ENCODE data around the gene PHLDB1.

The PHLDB1 gene

DNA sequence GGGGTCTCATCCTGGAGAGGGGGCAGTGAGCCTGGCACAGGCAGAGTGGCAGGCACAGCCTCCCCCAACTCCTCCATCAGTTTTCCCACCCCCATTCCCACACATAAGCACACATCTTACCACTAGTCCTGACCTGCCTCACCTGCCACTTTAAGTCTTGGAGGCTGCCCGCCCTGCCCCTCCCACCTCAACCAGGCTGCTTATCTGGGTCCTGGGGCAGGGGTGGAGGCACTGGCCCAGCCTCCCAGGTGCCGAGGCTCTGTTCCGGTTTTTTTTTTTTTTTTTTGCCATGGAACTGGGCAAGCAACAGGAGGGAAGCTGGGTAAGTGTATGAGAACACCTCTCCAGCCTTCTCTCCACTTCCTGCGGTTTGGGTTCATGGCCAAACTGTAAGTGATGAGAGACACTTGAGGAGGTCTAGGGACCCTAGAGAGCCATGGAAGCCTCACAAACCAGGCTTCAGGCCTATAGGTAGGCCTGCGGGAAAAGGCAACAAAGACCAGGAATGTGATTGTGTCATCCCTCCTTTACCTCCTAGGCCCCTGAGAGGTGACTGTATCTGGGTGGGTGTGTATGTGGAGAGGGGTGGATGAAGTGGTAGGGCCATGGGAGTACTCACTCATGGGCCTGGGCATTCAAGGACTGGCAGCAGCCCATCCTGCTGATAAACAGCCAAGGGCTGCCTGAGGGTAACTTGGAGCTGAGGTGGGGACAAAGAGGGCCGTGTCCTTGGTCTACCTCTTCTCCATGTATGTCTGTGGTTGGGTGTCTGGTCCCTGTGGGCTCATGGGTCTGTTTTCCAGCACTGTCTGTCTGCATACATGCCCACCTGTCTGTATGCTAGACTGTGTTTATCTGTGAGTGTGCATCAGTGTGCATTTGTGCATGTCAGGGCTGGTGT, 22.6 kb downstream of the PHLDB1 start:
- DNase-seq (ENCODE audit: insufficient read length, low spot score) (no peak), FAIRE-seq (no peak)
- TF ChIP-seq POU2F2 (IDR thresholded peaks at IDR 0.05; ENCODE audit: low read depth, low read length) (no peak), POLR2A (IDR thresholded peaks at IDR 0.05; ENCODE audit: low read depth, low read length) (no peak), TAF1 (IDR thresholded peaks at IDR 0.05; ENCODE audit: low read depth, low read length) (no peak), SPI1 (IDR thresholded peaks at IDR 0.05; ENCODE audit: low read depth, low read length) (no peak), PAX5 (IDR thresholded peaks at IDR 0.05; ENCODE audit: insufficient read depth, low read length, severe bottlenecking) (no peak), POLR2AphosphoS5 (IDR thresholded peaks at IDR 0.05; ENCODE audit: low read depth, low read length) (no peak)

DNA sequence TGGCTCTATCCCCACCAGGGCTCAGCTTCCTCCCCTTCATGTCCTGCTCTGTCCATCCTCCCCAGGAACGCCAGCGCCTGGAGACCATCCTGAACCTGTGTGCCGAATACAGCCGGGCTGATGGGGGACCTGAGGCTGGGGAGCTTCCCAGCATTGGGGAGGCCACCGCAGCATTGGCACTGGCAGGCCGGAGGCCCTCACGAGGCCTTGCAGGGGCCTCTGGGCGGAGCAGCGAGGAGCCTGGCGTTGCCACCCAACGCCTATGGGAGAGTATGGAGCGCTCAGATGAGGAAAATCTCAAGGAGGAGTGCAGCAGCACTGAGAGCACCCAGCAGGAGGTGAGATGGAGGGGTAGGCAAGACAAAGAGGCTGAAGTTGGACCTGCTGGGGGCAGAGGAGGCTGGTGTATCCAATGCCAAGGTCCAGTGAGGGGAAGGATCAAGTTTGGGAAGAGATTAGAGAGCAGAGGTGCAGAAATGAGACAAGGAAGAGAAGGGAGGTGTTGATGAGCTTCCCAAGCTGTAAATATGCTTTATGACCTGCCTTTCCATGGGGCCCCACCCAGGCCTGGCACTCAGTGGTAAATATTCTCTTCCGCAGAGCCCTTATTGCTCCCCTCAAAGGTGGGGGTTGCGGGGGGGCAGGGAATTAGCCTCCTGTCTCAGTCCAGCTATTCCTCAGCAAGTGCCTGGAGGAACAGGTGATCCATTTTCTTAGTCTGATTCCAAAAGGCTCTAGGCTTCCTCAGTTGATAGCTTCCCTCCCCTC, 23.9 kb downstream of the PHLDB1 start:
- FAIRE-seq = no peak
- no peak for TF ChIP-seq POU2F2 (IDR thresholded peaks at IDR 0.05; ENCODE audit: low read depth, low read length)
- TF ChIP-seq POLR2A (IDR thresholded peaks at IDR 0.05; ENCODE audit: low read depth, low read length) = no peak
- TF ChIP-seq TAF1 (IDR thresholded peaks at IDR 0.05; ENCODE audit: low read depth, low read length) = no peak
- TF ChIP-seq PAX5 (IDR thresholded peaks at IDR 0.05; ENCODE audit: insufficient read depth, low read length, severe bottlenecking) = no peak
- no peak for TF ChIP-seq POLR2AphosphoS5 (IDR thresholded peaks at IDR 0.05; ENCODE audit: low read depth, low read length)
- no peak for TF ChIP-seq SPI1 (IDR thresholded peaks at IDR 0.05; ENCODE audit: low read depth, low read length)
- DNase-seq (ENCODE audit: insufficient read length, low spot score) = no peak

DNA sequence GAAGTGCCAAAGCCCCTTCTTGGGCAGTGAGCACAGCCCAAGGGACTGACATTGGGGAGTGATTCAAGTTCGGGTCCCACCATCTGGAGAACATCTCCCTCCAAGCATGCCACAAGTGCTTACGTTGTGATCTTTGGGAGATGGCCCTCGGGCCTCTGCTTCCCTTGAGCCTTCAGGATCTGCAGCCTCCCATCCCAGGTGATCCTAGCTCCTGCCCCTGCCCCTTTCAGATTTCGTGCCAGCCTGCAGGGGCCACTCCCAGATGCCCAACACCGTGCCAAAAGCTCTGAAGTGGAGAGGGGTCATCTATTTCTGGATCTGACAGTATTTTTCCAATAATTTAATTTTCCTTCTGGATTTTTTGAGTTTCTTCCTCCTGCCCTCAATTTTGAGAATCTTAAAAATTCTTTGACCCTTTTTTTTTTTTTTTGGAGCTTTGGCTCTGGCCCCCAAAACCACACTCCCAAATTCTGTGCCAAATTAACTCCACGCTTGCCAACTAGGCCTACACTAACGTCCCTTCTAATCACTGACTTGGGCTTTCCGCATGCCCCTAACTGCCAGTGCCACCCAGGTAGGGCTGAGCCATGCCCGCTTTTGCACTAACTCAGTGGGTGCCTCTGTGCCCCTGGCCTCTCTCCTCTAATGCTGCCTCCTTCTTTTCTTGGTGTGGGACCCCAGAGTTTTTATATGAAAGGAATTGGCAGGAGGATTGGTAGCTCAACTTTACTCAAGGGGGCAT, 25.3 kb downstream of the PHLDB1 start:
- FAIRE-seq (no peak), DNase-seq (ENCODE audit: insufficient read length, low spot score) (no peak)
- TF ChIP-seq PAX5 (IDR thresholded peaks at IDR 0.05; ENCODE audit: insufficient read depth, low read length, severe bottlenecking) (no peak), POLR2A (IDR thresholded peaks at IDR 0.05; ENCODE audit: low read depth, low read length) (no peak), SPI1 (IDR thresholded peaks at IDR 0.05; ENCODE audit: low read depth, low read length) (no peak), POLR2AphosphoS5 (IDR thresholded peaks at IDR 0.05; ENCODE audit: low read depth, low read length) (no peak), POU2F2 (IDR thresholded peaks at IDR 0.05; ENCODE audit: low read depth, low read length) (no peak), TAF1 (IDR thresholded peaks at IDR 0.05; ENCODE audit: low read depth, low read length) (no peak)

DNA sequence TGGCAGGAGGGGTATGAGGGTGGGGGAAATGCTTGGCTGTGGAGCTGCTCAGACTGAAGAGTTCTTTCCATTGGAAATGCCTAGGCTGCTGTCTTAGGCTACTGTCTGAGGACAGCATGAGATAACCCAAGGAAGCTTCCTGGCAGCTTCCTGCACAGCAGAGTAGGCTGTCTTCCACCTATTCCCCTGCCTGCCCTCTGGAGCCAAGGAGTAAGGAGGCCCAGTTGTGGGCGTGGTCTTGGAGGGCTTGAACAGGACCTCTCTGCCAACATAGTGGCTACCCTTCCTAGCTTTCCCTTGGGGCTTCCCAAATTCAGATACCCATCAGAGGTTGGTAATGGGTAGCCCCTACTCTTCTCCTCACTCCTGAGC, 25.9 kb downstream of the PHLDB1 start:
- FAIRE-seq = no peak

DNA sequence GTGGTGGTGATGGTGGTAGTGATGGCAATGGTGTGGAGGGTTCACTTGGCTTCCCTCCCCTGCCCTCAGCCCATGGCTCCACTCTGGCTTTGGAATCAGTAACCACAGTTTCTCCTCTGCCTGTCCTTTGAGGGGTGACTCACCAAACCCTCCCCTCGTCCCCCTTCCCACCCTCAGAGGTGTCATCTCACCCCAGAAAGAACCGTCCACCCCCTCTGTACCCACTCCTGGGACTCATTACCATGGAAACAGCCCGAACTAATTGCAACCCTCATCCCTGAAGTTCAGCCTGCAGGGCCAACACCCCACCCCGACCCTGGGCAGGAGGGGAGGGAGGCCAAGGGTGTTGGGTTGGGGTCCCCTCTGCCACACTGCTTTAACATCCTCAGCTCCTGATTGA, 26.6 kb downstream of the PHLDB1 start:
- no peak for TF ChIP-seq PAX5 (IDR thresholded peaks at IDR 0.05; ENCODE audit: insufficient read depth, low read length, severe bottlenecking)
- no peak for TF ChIP-seq POU2F2 (IDR thresholded peaks at IDR 0.05; ENCODE audit: low read depth, low read length)
- no peak for TF ChIP-seq SPI1 (IDR thresholded peaks at IDR 0.05; ENCODE audit: low read depth, low read length)
- TF ChIP-seq TAF1 (IDR thresholded peaks at IDR 0.05; ENCODE audit: low read depth, low read length) = no peak
- no peak for TF ChIP-seq POLR2A (IDR thresholded peaks at IDR 0.05; ENCODE audit: low read depth, low read length)
- TF ChIP-seq POLR2AphosphoS5 (IDR thresholded peaks at IDR 0.05; ENCODE audit: low read depth, low read length) = no peak
- FAIRE-seq (no peak), DNase-seq (ENCODE audit: insufficient read length, low spot score) (no peak)

More for the DNA sequence above, 25.9 kb downstream of the PHLDB1 start:
- no peak for TF ChIP-seq PAX5 (IDR thresholded peaks at IDR 0.05; ENCODE audit: insufficient read depth, low read length, severe bottlenecking)
- no peak for TF ChIP-seq POLR2AphosphoS5 (IDR thresholded peaks at IDR 0.05; ENCODE audit: low read depth, low read length)
- no peak for TF ChIP-seq TAF1 (IDR thresholded peaks at IDR 0.05; ENCODE audit: low read depth, low read length)
- no peak for TF ChIP-seq SPI1 (IDR thresholded peaks at IDR 0.05; ENCODE audit: low read depth, low read length)
- no peak for TF ChIP-seq POU2F2 (IDR thresholded peaks at IDR 0.05; ENCODE audit: low read depth, low read length)
- no peak for TF ChIP-seq POLR2A (IDR thresholded peaks at IDR 0.05; ENCODE audit: low read depth, low read length)
- DNase-seq (ENCODE audit: insufficient read length, low spot score) = no peak

DNA sequence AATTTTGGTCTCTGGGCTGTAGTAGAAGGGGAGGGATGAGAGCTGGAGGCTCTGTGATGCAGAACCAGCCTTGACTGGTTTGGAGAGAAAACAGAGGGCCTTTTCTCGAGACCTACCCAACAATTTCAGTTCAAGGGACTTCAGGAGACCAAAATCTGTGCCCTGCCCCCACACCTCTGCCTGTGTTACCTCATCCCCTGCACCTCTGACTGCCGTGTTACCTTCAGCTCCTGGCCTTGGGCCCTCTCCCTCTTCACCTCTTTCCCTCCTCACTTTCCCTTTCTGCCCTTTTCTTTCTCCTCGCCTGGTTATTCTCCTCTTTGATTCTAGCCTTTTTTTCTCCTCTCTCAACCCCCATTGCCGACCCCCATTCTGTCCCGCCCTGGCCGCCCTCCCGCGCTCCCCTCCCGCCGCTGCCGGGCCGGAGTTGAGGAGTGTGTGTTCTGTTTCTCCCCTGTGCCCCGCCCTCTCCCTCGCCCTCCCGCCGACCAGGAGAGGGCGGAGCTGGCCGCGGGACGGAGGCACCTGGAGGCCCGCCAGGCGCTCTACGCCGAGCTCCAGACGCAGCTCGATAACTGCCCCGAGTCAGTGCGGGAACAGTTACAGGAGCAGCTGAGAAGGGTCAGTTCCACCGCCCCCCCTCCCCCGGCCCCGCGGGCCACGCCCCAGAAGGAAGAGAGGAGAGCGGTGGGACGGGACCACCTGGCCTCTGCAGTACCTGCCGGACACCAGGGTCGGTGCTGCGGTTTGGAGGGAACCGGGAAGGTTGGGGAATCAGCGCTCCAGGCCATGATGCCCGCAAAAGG, 27.2 kb downstream of the PHLDB1 start:
- no peak for DNase-seq (ENCODE audit: insufficient read length, low spot score)
- TF ChIP-seq POU2F2 (IDR thresholded peaks at IDR 0.05; ENCODE audit: low read depth, low read length) (no peak), TAF1 (IDR thresholded peaks at IDR 0.05; ENCODE audit: low read depth, low read length) (no peak), SPI1 (IDR thresholded peaks at IDR 0.05; ENCODE audit: low read depth, low read length) (no peak), POLR2AphosphoS5 (IDR thresholded peaks at IDR 0.05; ENCODE audit: low read depth, low read length) (no peak), PAX5 (IDR thresholded peaks at IDR 0.05; ENCODE audit: insufficient read depth, low read length, severe bottlenecking) (no peak), POLR2A (IDR thresholded peaks at IDR 0.05; ENCODE audit: low read depth, low read length) (no peak)
- FAIRE-seq = no peak

DNA sequence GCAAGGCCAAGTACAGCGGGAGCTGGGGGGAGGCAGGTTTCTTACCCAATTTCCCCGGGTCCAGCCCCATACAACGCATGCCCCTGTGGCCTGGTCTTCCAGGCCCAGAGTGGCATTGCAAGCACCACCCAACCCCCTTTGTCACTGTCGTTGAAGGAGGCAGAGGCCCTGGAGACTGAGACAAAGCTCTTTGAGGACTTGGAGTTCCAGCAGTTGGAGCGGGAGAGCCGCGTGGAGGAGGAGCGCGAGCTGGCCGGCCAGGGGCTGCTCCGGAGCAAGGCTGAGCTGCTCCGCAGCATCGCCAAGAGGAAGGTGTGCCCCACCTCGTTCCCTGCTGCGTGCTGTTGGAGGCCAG, 27.8 kb downstream of the PHLDB1 start:
- DNase-seq (ENCODE audit: insufficient read length, low spot score) (no peak), FAIRE-seq (no peak)
- TF ChIP-seq PAX5 (IDR thresholded peaks at IDR 0.05; ENCODE audit: insufficient read depth, low read length, severe bottlenecking) = no peak
- TF ChIP-seq TAF1 (IDR thresholded peaks at IDR 0.05; ENCODE audit: low read depth, low read length) = no peak
- no peak for TF ChIP-seq POLR2A (IDR thresholded peaks at IDR 0.05; ENCODE audit: low read depth, low read length)
- no peak for TF ChIP-seq POLR2AphosphoS5 (IDR thresholded peaks at IDR 0.05; ENCODE audit: low read depth, low read length)
- TF ChIP-seq POU2F2 (IDR thresholded peaks at IDR 0.05; ENCODE audit: low read depth, low read length) = no peak
- no peak for TF ChIP-seq SPI1 (IDR thresholded peaks at IDR 0.05; ENCODE audit: low read depth, low read length)

DNA sequence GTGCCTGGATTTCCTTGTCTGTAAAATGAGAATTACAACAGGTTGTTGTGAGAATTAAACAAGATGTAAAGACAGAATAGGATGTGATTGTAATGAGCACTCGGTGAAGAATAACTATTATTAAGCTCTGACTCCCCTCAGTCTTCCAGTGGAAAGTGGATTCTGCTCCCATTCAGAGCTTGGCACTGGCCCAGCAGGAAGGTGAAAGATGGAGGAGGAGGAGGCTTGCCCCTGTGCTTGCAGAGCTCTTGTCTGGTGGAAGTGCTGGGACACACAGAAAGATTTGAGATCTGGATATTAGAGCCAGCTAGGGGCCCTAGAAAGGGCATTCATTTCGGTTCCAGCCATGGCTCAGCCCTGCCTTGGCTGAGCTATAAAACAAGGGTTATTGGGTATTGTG, 28.2 kb downstream of the PHLDB1 start:
- DNase-seq (ENCODE audit: insufficient read length, low spot score) (no peak), FAIRE-seq (no peak)
- TF ChIP-seq SPI1 (IDR thresholded peaks at IDR 0.05; ENCODE audit: low read depth, low read length) (no peak), POU2F2 (IDR thresholded peaks at IDR 0.05; ENCODE audit: low read depth, low read length) (no peak)

Measured in GM12891 (cell line).